ENCODE results near the gene ZNF668. TPM values are rescaled to one million over a fixed set of nuclear protein-coding genes. Genes with fewer than 3 reads are reported as not detected.
A peak's percentile ranks its signal among the peaks of the same experiment; 100 is the strongest.

The ZNF668 gene
- total and polyA plus RNA-seq, 2 experiments from 2014 or later = 6.2 to 13.1 TPM

GRCh38 chr16:31086629-31086906, 12.5 kb upstream of the ZNF668 start:
- H3K27me3 ChIP-seq (ENCODE audit: insufficient read depth) = no peaks in the 10 kb centered on the region
- no peak for ATAC-seq

GRCh38 chr16:31085873-31086628, 12.0 kb upstream of the ZNF668 start:
- no peak overlapping the region for H3K4me3 Mint-ChIP-seq
- H3K9me3 Mint-ChIP-seq = no peaks in the 10 kb centered on the region
- no peak for ATAC-seq
- TF ChIP-seq EZH2phosphoT487 (IDR thresholded peaks at IDR 0.05; ENCODE audit: unreplicated experiment) (no peak), STAT1 (IDR thresholded peaks at IDR 0.05; ENCODE audit: unreplicated experiment) (no peak), REST (IDR thresholded peaks at IDR 0.05; ENCODE audit: unreplicated experiment) (no peak), ETS1 (IDR thresholded peaks at IDR 0.05) (no peak), POLR2AphosphoS5 (IDR thresholded peaks at IDR 0.05; ENCODE audit: low read depth) (no peak), NANOG (IDR thresholded peaks at IDR 0.05; ENCODE audit: borderline replicate concordance) (no peak), ZNF114 (CRISPR knock-in tag; IDR thresholded peaks at IDR 0.05) (no peak), CTCF (conservative IDR thresholded peaks at IDR 0.05; ENCODE audit: low read depth in 2 of 2) (no peak), JUNB (IDR thresholded peaks at IDR 0.05; ENCODE audit: unreplicated experiment) (no peak), EZH2 (IDR thresholded peaks at IDR 0.05; ENCODE audit: low read depth, unreplicated experiment) (no peak), ZNF331 (CRISPR knock-in tag; IDR thresholded peaks at IDR 0.05; ENCODE audit: low read depth) (no peak)

More at GRCh38 chr16:31086629-31086906, 12.5 kb upstream of the ZNF668 start:
- Histone ChIP-seq H3K9me2 (ENCODE audit: insufficient read depth) (no peaks in the 10 kb centered on the region), H3K4me2 (no peak overlapping the region), H2AFZ (no peak overlapping the region), H3K79me2 (replicated peaks; ENCODE audit: insufficient read depth) (no peaks in the 10 kb centered on the region), H3K4me1 (ENCODE audit: insufficient read depth) (no peaks in the 10 kb centered on the region), H3K36me3 (ENCODE audit: insufficient read depth) (no peaks in the 10 kb centered on the region), H3K27ac (ENCODE audit: low read depth) (no peak overlapping the region), H4K20me1 (replicated peaks; ENCODE audit: insufficient read depth) (no peaks in the 10 kb centered on the region; the same call in 1 of the 2 replicates), H3K4me3 (no peak overlapping the region), H3F3A (replicated peaks; ENCODE audit: low read depth) (no peaks in the 10 kb centered on the region)
- no peaks in the 10 kb centered on the region for H3K9me3 Mint-ChIP-seq
- peaks cover 5% of the 10 kb centered on the region; the same call in 1 of the 3 replicates for H3K4me1 Mint-ChIP-seq
- no peak for DNase-seq (ENCODE audit: low spot score)
- H3K36me3 Mint-ChIP-seq (ENCODE audit: low read depth) = peaks cover 26% of the 10 kb centered on the region
- H3K4me3 Mint-ChIP-seq = no peak overlapping the region
- TF ChIP-seq ZNF114 (CRISPR knock-in tag; IDR thresholded peaks at IDR 0.05) (no peak), CTCF (conservative IDR thresholded peaks at IDR 0.05; ENCODE audit: low read depth in 2 of 2) (no peak), CREB1 (CRISPR knock-in tag; IDR thresholded peaks at IDR 0.05; ENCODE audit: low read depth) (no peak)
- H3K27ac Mint-ChIP-seq = no peak overlapping the region
- peaks cover 17% of the 10 kb centered on the region for H3K27me3 Mint-ChIP-seq (ENCODE audit: insufficient read depth, low read depth, poor library complexity)

More at GRCh38 chr16:31085873-31086628, 12.0 kb upstream of the ZNF668 start:
- H4K20me1 ChIP-seq (replicated peaks; ENCODE audit: insufficient read depth) = no peaks in the 10 kb centered on the region; the same call in 1 of the 2 replicates
- no peaks in the 10 kb centered on the region for H3K4me1 ChIP-seq (ENCODE audit: insufficient read depth)
- peaks cover 17% of the 10 kb centered on the region for H3K27me3 Mint-ChIP-seq (ENCODE audit: insufficient read depth, low read depth, poor library complexity)
- no peaks in the 10 kb centered on the region for H3K27me3 ChIP-seq (ENCODE audit: insufficient read depth)
- H3K4me1 Mint-ChIP-seq = peaks cover 5% of the 10 kb centered on the region; the same call in 1 of the 3 replicates
- no peak overlapping the region for H3K4me3 ChIP-seq
- H3K36me3 ChIP-seq (ENCODE audit: insufficient read depth) = no peaks in the 10 kb centered on the region
- peak overlapping the region; percentile 29; the same call in 1 of the 2 replicates for H3K27ac Mint-ChIP-seq
- H2AFZ ChIP-seq = no peak overlapping the region
- peaks cover 21% of the 10 kb centered on the region for H3K36me3 Mint-ChIP-seq (ENCODE audit: low read depth)
- no peaks in the 10 kb centered on the region for H3K79me2 ChIP-seq (replicated peaks; ENCODE audit: insufficient read depth)
- no peak overlapping the region for H3K4me2 ChIP-seq
- DNase-seq (ENCODE audit: low spot score) = no peak
- no peaks in the 10 kb centered on the region for H3K9me2 ChIP-seq (ENCODE audit: insufficient read depth)
- no peaks in the 10 kb centered on the region for H3F3A ChIP-seq (replicated peaks; ENCODE audit: low read depth)
- H3K27ac ChIP-seq (ENCODE audit: low read depth) = no peak overlapping the region
